K562 (cell line): ENCODE results near the gene SRSF11.

Experiments
- EP300 ChIP-seq: IDR thresholded peaks from 2 replicates; pipeline ENCODE4 v1.6.1; 2012; ENCODE audit warnings: low read length, improper control_type of control experiment
- FOXJ2 ChIP-seq: fragments of 200-800 bp; sonication (Bioruptor generic); IDR thresholded peaks from 2 replicates; pipeline ENCODE4 v1.6.1; 2016; ENCODE audit warnings: missing genetic modification characterization, missing compliant biosample characterization

GRCh38 chr1:70286453-70286852 is 65.3 kb downstream of the SRSF11 start:
- no peak for TF ChIP-seq FOXJ2 (tag)
- no peak for TF ChIP-seq EP300
